ENCODE results near the gene CCDC88C. TPM values are rescaled to one million over a fixed set of nuclear protein-coding genes. Genes with fewer than 3 reads are reported as not detected.
"Not testable (repeated sequence)": the region's sequence is repeated elsewhere in the genome, so short reads cannot be mapped to it uniquely, and the experiment has no call there.

The CCDC88C gene
- total RNA-seq, 6 experiments from 2014 or later: 0.09 to 0.61 (median 0.19) TPM; not detected in 3

GRCh38 chr14:91270188-91270587 lies 147.4 kb downstream of the CCDC88C start:
- Mint-ChIP-seq H3K36me3 (ENCODE audit: low read depth) (no peaks in the 10 kb centered on the region), H3K27me3 (ENCODE audit: insufficient read depth) (peaks cover 25% of the 10 kb centered on the region), H3K9me3 (no peaks in the 10 kb centered on the region), H3K4me3 (no peak overlapping the region), H3K27ac (no peak overlapping the region), H3K4me1 (ENCODE audit: low read depth) (peaks cover 10% of the 10 kb centered on the region; the same call in 1 of the 2 replicates)
- no peak for DNase-seq
- no peak for TF ChIP-seq CTCF (IDR thresholded peaks at IDR 0.05)

- peaks cover 25% of the 10 kb centered on the region for H3K27me3 Mint-ChIP-seq (ENCODE audit: insufficient read depth)
- H3K27ac Mint-ChIP-seq: no peak overlapping the region
- no peaks in the 10 kb centered on the region for H3K9me3 Mint-ChIP-seq
- no peak for TF ChIP-seq CTCF (IDR thresholded peaks at IDR 0.05)
- no peaks in the 10 kb centered on the region for H3K36me3 Mint-ChIP-seq (ENCODE audit: low read depth)
- H3K4me1 Mint-ChIP-seq (ENCODE audit: low read depth): peaks cover 10% of the 10 kb centered on the region; the same call in 1 of the 2 replicates
- no peak for DNase-seq
- peak overlapping the region; percentile 49; the same call in 1 of the 2 replicates for H3K4me3 Mint-ChIP-seq
Measured at GRCh38 chr14:91269076-91269991, 148.3 kb downstream of the CCDC88C start.

GRCh38 chr14:91267965-91268437 lies 149.6 kb downstream of the CCDC88C start:
- no peak overlapping the region for H3K4me3 Mint-ChIP-seq
- no peaks in the 10 kb centered on the region for H3K9me3 Mint-ChIP-seq
- peaks cover 10% of the 10 kb centered on the region; the same call in 1 of the 2 replicates for H3K4me1 Mint-ChIP-seq (ENCODE audit: low read depth)
- H3K27ac Mint-ChIP-seq: no peak overlapping the region
- no peak for DNase-seq
- no peak for TF ChIP-seq CTCF (IDR thresholded peaks at IDR 0.05)
- H3K27me3 Mint-ChIP-seq (ENCODE audit: insufficient read depth): peaks cover 25% of the 10 kb centered on the region
- no peaks in the 10 kb centered on the region for H3K36me3 Mint-ChIP-seq (ENCODE audit: low read depth)

- H3K36me3 Mint-ChIP-seq (ENCODE audit: low read depth); H3K9me3 Mint-ChIP-seq; H3K27ac Mint-ChIP-seq; H3K4me3 Mint-ChIP-seq; DNase-seq: not testable (repeated sequence)
- peaks cover 22% of the 10 kb centered on the region for H3K27me3 Mint-ChIP-seq (ENCODE audit: insufficient read depth)
- H3K4me1 Mint-ChIP-seq (ENCODE audit: low read depth): peaks cover 10% of the 10 kb centered on the region; the same call in 1 of the 2 replicates
Measured at GRCh38 chr14:91266276-91266675, 151.3 kb downstream of the CCDC88C start.

- peaks cover 22% of the 10 kb centered on the region for H3K27me3 Mint-ChIP-seq (ENCODE audit: insufficient read depth)
- H3K9me3 Mint-ChIP-seq: no peaks in the 10 kb centered on the region
- DNase-seq: no peak
- no peaks in the 10 kb centered on the region for H3K36me3 Mint-ChIP-seq (ENCODE audit: low read depth)
- no peak overlapping the region for H3K27ac Mint-ChIP-seq
- TF ChIP-seq CTCF (IDR thresholded peaks at IDR 0.05): no peak
- H3K4me3 Mint-ChIP-seq: no peak overlapping the region
- H3K4me1 Mint-ChIP-seq (ENCODE audit: low read depth): peaks cover 10% of the 10 kb centered on the region; the same call in 1 of the 2 replicates
Measured at GRCh38 chr14:91265404-91265803, 152.2 kb downstream of the CCDC88C start.

All from HFFc6 (cell line).